Calu3 (cell line): ENCODE results near the gene ABCC11. TPM values are rescaled to one million over a fixed set of nuclear protein-coding genes. Genes with fewer than 3 reads are reported as not detected.
A peak's percentile ranks its signal among the peaks of the same experiment; 100 is the strongest.

ENCODE experiments used
- BruUV-seq: library from RNA; stranded (reverse); fragments of 400-500 nt; replicated peaks from 2 replicates; lab custom pipeline; 2021; lab: Mats Ljungman, UMichigan
- CTCF ChIA-PET: fragments of 300-600 bp; sonication (Branson Sonifier 250); formaldehyde crosslinking; loops from one replicate; lab custom pipeline; 2022; ENCODE audit warnings: antibody characterized with exemption; lab: Charles Lee
- DNase-seq: peaks from one replicate; pipeline ENCODE4 v3.0.0; 2022
- H3K27ac Mint-ChIP-seq: one replicate; pipeline ENCODE4 v1.8.0; 2022; ENCODE audit warnings: mixed read lengths; ENCODE audit not compliant: unreplicated experiment
- H3K27me3 Mint-ChIP-seq: one replicate; pipeline ENCODE4 v1.8.0; 2022; ENCODE audit warnings: mixed read lengths; ENCODE audit not compliant: unreplicated experiment
- H3K36me3 Mint-ChIP-seq: one replicate; pipeline ENCODE4 v1.8.0; 2022; ENCODE audit warnings: mild to moderate bottlenecking, moderate library complexity, mixed read lengths; ENCODE audit not compliant: insufficient read depth, unreplicated experiment
- H3K4me1 Mint-ChIP-seq: one replicate; pipeline ENCODE4 v1.8.0; 2022; ENCODE audit warnings: mild to moderate bottlenecking, low read depth, mixed read lengths; ENCODE audit not compliant: unreplicated experiment
- H3K4me3 Mint-ChIP-seq: one replicate; pipeline ENCODE4 v1.8.0; 2022; ENCODE audit warnings: mild to moderate bottlenecking, low read depth, moderate library complexity, mixed read lengths; ENCODE audit not compliant: unreplicated experiment
- H3K9me3 Mint-ChIP-seq: one replicate; pipeline ENCODE4 v1.8.0; 2022; ENCODE audit warnings: low read depth, mixed read lengths; ENCODE audit not compliant: unreplicated experiment
- intact Hi-C: fragments of 100-400 bp; cut with micrococcal nuclease; formaldehyde crosslinking; loops from one replicate; pipeline ENCODE4 v1.10.0; 2022; ENCODE audit not compliant: unreplicated experiment
- total RNA-seq: library from RNA; stranded (reverse); gene quantifications from 2 replicates; pipeline ENCODE4 v1.2.3, GENCODE V29; 2022
- TF ChIP-seq, protein P1 (sequence below): fragments of 200-600 bp; IDR thresholded peaks from one replicate; pipeline ENCODE4 v1.8.0; 2022; ENCODE audit warnings: antibody characterized with exemption; ENCODE audit not compliant: unreplicated experiment

Gene ABCC11
- total RNA-seq, 1 experiment from 2014 or later: 0.26 TPM

DNA sequence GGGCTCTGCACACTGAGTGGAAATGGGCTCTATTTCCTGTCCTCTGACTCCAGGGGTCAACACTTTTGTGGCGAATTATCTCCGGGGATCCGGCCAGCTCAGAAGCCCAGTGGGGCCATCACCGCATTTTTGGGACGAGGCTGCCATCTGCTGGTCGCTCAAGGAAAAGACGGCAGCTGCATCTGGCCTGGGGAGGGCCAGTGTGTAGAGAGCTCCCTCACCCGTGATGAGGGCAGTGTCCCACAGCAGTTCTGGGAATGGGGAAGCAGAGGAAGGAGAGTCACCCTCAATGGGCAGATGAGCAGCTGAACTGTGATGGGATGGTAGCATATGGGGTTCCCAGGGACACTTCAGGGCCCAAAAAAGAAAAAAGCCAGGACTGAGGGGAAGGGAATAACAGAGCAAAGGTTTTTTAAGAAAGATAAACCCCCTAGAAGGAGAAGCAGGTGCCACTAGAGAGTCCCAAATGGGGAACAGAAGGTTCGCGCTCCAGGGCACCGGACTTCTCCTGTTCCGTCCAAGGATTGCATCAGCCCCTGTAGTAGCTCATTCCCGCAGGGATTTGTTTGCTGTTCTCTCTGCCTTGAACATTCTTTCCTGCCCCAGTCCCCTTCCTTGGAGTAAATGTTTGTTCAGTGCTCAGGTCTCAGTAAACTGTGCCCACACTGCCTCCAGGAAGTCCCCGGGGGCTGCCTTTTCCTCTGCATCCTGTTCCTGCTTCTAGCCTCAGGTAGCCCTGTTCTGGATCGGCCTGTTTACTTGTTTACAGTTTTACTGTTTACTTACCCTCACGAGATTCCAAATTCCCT is 82.2 kb downstream of the ABCC11 start:
- peak; percentile 88 for DNase-seq
- no TSS peak for BruUV-seq
- H3K36me3 Mint-ChIP-seq: no peaks in the 10 kb centered on the region
- H3K4me1 Mint-ChIP-seq: peaks cover 14% of the 10 kb centered on the region
- H3K9me3 Mint-ChIP-seq: no peaks in the 10 kb centered on the region
- H3K27ac Mint-ChIP-seq: peak overlapping the region; percentile 55
- H3K27me3 Mint-ChIP-seq: no peaks in the 10 kb centered on the region
- TF ChIP-seq, protein P1, sequence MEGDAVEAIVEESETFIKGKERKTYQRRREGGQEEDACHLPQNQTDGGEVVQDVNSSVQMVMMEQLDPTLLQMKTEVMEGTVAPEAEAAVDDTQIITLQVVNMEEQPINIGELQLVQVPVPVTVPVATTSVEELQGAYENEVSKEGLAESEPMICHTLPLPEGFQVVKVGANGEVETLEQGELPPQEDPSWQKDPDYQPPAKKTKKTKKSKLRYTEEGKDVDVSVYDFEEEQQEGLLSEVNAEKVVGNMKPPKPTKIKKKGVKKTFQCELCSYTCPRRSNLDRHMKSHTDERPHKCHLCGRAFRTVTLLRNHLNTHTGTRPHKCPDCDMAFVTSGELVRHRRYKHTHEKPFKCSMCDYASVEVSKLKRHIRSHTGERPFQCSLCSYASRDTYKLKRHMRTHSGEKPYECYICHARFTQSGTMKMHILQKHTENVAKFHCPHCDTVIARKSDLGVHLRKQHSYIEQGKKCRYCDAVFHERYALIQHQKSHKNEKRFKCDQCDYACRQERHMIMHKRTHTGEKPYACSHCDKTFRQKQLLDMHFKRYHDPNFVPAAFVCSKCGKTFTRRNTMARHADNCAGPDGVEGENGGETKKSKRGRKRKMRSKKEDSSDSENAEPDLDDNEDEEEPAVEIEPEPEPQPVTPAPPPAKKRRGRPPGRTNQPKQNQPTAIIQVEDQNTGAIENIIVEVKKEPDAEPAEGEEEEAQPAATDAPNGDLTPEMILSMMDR: peak; percentile 93
- peak overlapping the region; percentile 8 for H3K4me3 Mint-ChIP-seq
- intact Hi-C loops: loop anchor here (1.0 to 10.0 kb wide), 3 partner anchors 700 to 1217 kb away; partner anchors contain the start of genes ITFG1 and PHKB
- CTCF ChIA-PET: interaction anchor here (0.6 to 1.8 kb wide), 24 partner anchors 9 to 1219 kb away, joined by 3 to 18 read pairs (median 4); partner anchors contain the start of genes ITFG1, NETO2 and PHKB

DNA sequence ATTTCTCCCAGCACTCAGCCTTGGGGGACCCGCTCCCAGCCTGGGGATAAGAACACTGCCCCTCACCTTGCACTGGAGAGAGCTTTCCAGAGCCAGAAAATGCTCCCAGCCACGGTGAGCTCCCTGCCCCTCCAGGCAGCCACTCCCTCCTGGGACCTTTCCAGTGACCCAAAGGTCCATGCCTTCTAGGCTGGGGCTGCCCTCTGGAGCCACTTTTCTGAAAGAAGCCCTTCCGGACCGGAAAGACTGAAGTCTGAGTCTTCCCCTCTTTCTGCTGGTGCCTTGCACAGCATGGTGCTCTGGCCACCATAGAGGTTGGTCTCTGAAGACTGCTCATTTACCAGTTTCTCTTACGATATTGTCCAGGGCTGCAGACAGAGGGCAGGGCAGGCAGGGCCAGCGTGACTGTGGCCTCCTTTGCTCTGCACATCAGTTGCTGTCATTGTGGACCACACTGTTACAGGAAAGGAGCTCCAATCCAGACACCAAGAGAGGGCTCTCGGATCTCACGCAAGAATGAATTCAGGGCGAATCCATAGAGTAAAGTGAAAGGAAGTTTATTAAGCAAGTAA is 84.4 kb downstream of the ABCC11 start:
- H3K4me1 Mint-ChIP-seq: peaks cover 22% of the 10 kb centered on the region
- CTCF ChIA-PET: no interaction called here
- peaks cover 6% of the 10 kb centered on the region for H3K36me3 Mint-ChIP-seq
- BruUV-seq: no TSS peak
- no peak overlapping the region for H3K4me3 Mint-ChIP-seq
- TF ChIP-seq, protein P1: no peak
- no peak overlapping the region for H3K27ac Mint-ChIP-seq
- no peaks in the 10 kb centered on the region for H3K9me3 Mint-ChIP-seq
- intact Hi-C loops: loop anchor here (10.0 kb wide), 1 partner anchor 698 kb away; the partner anchor contains the start of genes ITFG1 and PHKB
- H3K27me3 Mint-ChIP-seq: no peaks in the 10 kb centered on the region
- no peak for DNase-seq

GRCh38 chr16:48161906-48162305 is 85.4 kb downstream of the ABCC11 start:
- Mint-ChIP-seq H3K9me3 (no peaks in the 10 kb centered on the region), H3K27me3 (no peaks in the 10 kb centered on the region), H3K27ac (no peak overlapping the region), H3K36me3 (peaks cover 6% of the 10 kb centered on the region), H3K4me1 (peaks cover 32% of the 10 kb centered on the region), H3K4me3 (no peak overlapping the region)
- TF ChIP-seq, protein P1: no peak
- CTCF ChIA-PET: no interaction called here
- no peak for DNase-seq
- BruUV-seq: no TSS peak
- intact Hi-C loops: loop anchor here (10.0 kb wide), 1 partner anchor 697 kb away; the partner anchor contains the start of genes ITFG1 and PHKB

DNA sequence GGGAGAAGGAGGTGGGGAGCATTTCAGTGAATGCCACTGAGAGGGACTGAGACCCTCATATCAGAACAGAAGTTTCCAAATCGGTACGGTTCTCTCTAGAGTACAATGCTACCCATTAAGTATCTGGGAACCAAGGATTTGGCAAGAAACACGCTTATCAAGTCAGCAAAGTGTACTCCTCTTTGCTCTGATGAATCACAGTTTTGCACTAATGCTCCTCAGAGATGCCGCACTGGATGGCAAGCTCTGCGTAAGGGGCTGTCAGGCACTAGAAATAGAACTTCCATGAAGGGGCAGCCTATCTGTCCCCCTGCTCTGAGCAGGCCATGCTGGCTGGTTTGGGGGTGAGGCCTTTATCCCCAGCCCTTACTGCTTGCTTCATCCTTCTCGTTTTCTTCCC is 86.8 kb downstream of the ABCC11 start:
- BruUV-seq: no TSS peak
- Mint-ChIP-seq H3K27ac (no peak overlapping the region), H3K36me3 (peaks cover 6% of the 10 kb centered on the region), H3K9me3 (no peaks in the 10 kb centered on the region), H3K27me3 (no peaks in the 10 kb centered on the region), H3K4me3 (no peak overlapping the region), H3K4me1 (peaks cover 31% of the 10 kb centered on the region)
- TF ChIP-seq, protein P1: no peak
- CTCF ChIA-PET: no interaction called here
- intact Hi-C loops: loop anchor here (10.0 kb wide), 1 partner anchor 696 kb away; the partner anchor contains the start of genes ITFG1 and PHKB
- no peak for DNase-seq
